HUES6 (cell line): Measurements from ENCODE around the gene CAMKK1.

ENCODE experiments used
- H3K27ac ChIP-seq: 2 replicates; pipeline ENCODE4 v1.7.0; 2013; ENCODE audit warnings: low read depth, mild to moderate bottlenecking, low read length, inconsistent platforms
- H3K27me3 ChIP-seq: 2 replicates; pipeline ENCODE4 v1.6.1; 2013; ENCODE audit warnings: low read length; ENCODE audit not compliant: control insufficient read depth, insufficient read depth
- H3K36me3 ChIP-seq: 2 replicates; pipeline ENCODE4 v1.6.1; 2013; ENCODE audit warnings: low read length; ENCODE audit not compliant: control insufficient read depth, insufficient read depth
- H3K4me1 ChIP-seq: 2 replicates; pipeline ENCODE4 v1.6.1; 2013; ENCODE audit warnings: low read length; ENCODE audit not compliant: control insufficient read depth, insufficient read depth
- H3K4me3 ChIP-seq: 2 replicates; pipeline ENCODE4 v1.5.1; 2013; ENCODE audit warnings: low read depth, low read length
- H3K9ac ChIP-seq: one replicate; pipeline ENCODE4 v1.6.1; 2013; ENCODE audit warnings: mild to moderate bottlenecking, low read length
- H3K9me3 ChIP-seq: 2 replicates; pipeline ENCODE4 v1.6.1; 2013; ENCODE audit warnings: low read depth, low read length; ENCODE audit not compliant: control insufficient read depth, insufficient read depth

Gene CAMKK1

DNA sequence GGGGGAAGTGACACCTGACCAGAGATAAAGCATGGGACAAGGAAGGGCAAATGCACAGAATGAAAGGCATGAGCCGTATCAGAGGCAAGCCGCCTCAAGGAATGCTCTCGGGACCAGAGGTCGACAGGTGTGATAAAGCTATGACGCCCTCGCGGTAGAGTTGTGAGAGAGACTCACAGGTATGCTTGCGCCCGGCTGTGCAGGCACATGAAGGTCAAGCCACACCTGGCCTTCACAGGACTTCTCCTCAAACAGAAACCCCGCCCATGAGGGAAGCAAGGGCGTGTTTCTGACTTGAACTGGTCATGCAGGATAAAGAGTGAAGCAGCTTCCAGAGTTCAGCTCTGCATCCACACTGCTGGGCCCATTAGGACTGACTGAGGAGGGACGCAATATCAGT lies 54.6 kb downstream of the CAMKK1 start:
- H3K9ac ChIP-seq: no peak overlapping the region
- H3K4me1 ChIP-seq: no peaks in the 10 kb centered on the region
- no peak overlapping the region for H3K4me3 ChIP-seq
- no peaks in the 10 kb centered on the region for H3K27me3 ChIP-seq
- H3K9me3 ChIP-seq: no peaks in the 10 kb centered on the region
- H3K27ac ChIP-seq: no peak overlapping the region
- H3K36me3 ChIP-seq: peaks cover 85% of the 10 kb centered on the region

DNA sequence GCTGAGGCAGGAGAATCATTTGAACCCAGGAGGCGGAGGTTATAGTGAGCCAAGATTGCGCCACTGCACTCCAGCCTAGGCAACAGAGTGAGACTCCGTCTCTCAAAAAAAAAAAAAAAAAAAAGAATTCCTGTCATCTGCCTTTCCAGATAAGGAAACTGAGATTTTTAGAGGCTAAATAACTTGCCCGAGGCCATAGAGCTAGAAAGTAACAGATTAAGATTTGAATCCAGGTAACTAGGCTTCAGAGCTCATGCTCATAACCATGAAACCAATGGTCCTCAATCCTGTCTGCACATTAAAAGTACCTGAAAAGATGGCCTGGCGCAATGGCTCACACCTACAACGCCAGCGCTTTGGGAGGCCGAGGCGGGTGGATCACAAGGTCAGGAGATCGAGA lies 56.3 kb downstream of the CAMKK1 start:
- Histone ChIP-seq H3K9me3 (no peaks in the 10 kb centered on the region), H3K36me3 (peaks cover 74% of the 10 kb centered on the region), H3K27ac (no peak overlapping the region), H3K4me1 (no peaks in the 10 kb centered on the region), H3K27me3 (no peaks in the 10 kb centered on the region), H3K4me3 (no peak overlapping the region), H3K9ac (no peak overlapping the region)

DNA sequence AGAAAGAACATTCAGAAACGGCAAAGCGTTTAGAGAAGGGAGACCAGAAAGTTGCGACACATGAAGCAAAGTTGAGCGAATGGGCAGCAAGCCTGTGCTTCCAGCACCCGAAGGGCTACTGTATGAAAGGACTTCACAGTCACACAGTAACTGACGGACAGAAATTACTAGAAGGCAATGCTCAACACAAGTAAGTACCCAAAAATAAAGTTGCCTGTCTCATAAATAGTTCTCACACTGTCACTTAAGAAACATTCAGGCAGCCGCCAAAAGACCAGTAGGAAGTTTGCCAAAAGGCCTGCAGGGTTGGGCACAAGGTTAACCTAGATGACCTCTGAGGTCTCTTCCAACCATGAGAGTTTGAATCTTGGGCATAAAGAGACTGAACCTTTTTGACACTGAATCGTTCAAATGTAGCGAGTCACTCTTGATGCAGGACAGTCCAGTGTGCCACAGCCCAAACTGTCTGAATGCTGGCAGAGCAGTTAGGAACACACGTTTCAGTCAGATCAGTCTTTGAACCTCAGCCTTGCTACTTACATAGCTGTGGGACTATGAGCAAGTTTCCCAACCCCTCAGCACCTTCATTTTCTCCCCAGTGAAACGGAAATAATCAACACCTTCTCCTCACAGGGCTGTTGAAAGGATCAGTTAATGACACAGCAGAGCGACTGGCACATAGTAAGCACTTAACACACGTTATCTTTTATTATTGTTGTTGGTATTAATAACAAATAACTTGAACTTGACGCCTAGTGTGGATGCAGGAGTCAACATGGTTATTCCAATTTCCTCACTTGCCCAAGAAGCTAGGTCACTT lies 57.2 kb downstream of the CAMKK1 start:
- no peaks in the 10 kb centered on the region for H3K27me3 ChIP-seq
- peaks cover 66% of the 10 kb centered on the region for H3K36me3 ChIP-seq
- no peak overlapping the region for H3K4me3 ChIP-seq
- no peaks in the 10 kb centered on the region for H3K4me1 ChIP-seq
- no peak overlapping the region for H3K9ac ChIP-seq
- no peak overlapping the region for H3K27ac ChIP-seq
- no peaks in the 10 kb centered on the region for H3K9me3 ChIP-seq

- Histone ChIP-seq H3K27ac (no peak overlapping the region), H3K36me3 (peaks cover 65% of the 10 kb centered on the region), H3K9ac (no peak overlapping the region), H3K4me3 (no peak overlapping the region), H3K27me3 (no peaks in the 10 kb centered on the region), H3K4me1 (no peaks in the 10 kb centered on the region), H3K9me3 (no peaks in the 10 kb centered on the region)
Observed at GRCh38 chr17:3834811-3835210, 58.0 kb downstream of the CAMKK1 start.

DNA sequence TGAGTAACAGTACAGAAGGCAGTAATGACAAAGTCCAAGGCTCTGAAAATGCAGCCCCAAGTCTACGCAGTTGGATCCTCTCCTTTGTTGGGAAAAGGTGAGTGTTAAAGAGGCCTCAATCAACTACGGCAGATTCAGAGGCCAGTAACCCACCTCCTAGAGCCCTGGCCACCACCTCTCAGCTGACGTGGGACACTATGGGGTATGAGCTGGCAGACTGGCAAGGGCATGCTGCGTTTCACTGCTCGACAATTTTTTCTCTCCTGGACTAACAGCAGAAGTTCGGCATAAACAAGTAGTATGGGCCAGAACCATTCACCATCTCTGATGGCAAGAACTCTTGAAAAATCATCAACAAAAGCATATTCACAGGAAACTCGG lies 64.0 kb downstream of the CAMKK1 start:
- Histone ChIP-seq H3K27ac (no peak overlapping the region), H3K9ac (no peak overlapping the region), H3K36me3 (peaks cover 68% of the 10 kb centered on the region), H3K9me3 (no peaks in the 10 kb centered on the region), H3K27me3 (no peaks in the 10 kb centered on the region), H3K4me3 (no peak overlapping the region), H3K4me1 (no peaks in the 10 kb centered on the region)

DNA sequence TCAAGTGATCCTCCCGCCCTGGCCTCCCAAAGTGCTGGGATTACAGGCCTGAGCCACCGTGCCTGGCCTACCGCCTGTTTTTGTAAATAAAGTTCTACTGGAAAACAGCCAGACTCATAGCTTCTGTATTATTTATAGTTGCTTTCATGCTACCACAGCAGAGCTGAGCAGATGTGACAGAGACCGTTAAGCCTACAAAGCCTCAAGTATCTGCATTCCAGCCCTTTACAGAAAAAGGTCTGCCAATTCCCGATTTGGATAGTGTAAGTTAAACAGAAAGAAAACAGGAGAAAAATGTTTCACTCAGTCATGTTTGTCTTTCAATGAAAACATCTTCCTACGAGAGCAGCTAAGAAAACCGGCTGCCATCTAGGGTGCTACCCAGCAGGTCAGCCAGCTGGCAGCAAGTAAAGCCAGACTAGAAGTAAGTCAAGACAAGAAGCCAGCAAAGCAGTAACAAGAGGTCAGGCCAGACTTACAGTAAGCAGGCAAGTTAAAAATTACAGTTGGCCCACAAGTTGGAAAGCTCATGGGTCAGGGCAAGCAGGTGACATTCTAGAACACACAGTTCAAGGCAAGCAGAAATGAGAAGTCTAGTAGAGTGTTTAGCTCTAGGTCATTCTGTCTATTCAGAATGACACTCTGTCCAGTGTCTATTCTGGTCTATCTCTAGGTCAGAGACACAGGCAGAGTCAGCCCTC lies 64.6 kb downstream of the CAMKK1 start:
- peaks cover 67% of the 10 kb centered on the region for H3K36me3 ChIP-seq
- no peak overlapping the region for H3K27ac ChIP-seq
- no peaks in the 10 kb centered on the region for H3K9me3 ChIP-seq
- no peak overlapping the region for H3K4me3 ChIP-seq
- no peaks in the 10 kb centered on the region for H3K4me1 ChIP-seq
- H3K9ac ChIP-seq: no peak overlapping the region
- no peaks in the 10 kb centered on the region for H3K27me3 ChIP-seq

GRCh38 chr17:3827124-3827773 lies 65.6 kb downstream of the CAMKK1 start:
- no peaks in the 10 kb centered on the region for H3K9me3 ChIP-seq
- H3K27ac ChIP-seq: no peak overlapping the region
- H3K27me3 ChIP-seq: no peaks in the 10 kb centered on the region
- H3K9ac ChIP-seq: no peak overlapping the region
- no peak overlapping the region for H3K4me3 ChIP-seq
- peaks cover 67% of the 10 kb centered on the region for H3K36me3 ChIP-seq
- no peaks in the 10 kb centered on the region for H3K4me1 ChIP-seq

GRCh38 chr17:3826191-3826590 lies 66.7 kb downstream of the CAMKK1 start:
- Histone ChIP-seq H3K4me1 (no peaks in the 10 kb centered on the region), H3K9me3 (no peaks in the 10 kb centered on the region), H3K27ac (no peak overlapping the region), H3K36me3 (peaks cover 77% of the 10 kb centered on the region), H3K9ac (no peak overlapping the region), H3K4me3 (no peak overlapping the region), H3K27me3 (no peaks in the 10 kb centered on the region)

GRCh38 chr17:3821101-3821500 lies 71.8 kb downstream of the CAMKK1 start:
- Histone ChIP-seq H3K27me3 (no peaks in the 10 kb centered on the region), H3K4me1 (no peaks in the 10 kb centered on the region), H3K4me3 (no peak overlapping the region), H3K36me3 (peaks cover 92% of the 10 kb centered on the region), H3K27ac (no peak overlapping the region), H3K9me3 (no peaks in the 10 kb centered on the region), H3K9ac (no peak overlapping the region)

DNA sequence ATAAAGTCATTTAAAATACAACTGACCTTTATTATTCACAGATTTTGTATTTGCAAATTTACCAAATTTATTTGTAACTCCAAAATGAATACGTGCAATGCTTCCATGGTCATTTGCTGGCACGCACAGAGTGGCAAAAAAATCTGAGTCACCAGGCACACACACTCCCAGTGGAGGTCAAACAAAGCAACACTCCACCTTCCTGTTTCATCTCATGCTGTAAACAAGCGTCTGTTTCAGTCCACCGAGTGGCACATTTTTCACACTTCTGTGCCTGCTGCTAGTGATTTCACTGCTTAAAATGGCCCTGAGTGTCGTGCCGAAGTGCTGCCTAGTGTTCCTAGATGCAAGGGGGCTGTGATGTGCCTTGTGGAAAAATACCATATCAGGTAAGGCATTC lies 74.1 kb downstream of the CAMKK1 start:
- no peaks in the 10 kb centered on the region for H3K9me3 ChIP-seq
- H3K4me1 ChIP-seq: no peaks in the 10 kb centered on the region
- H3K4me3 ChIP-seq: no peak overlapping the region
- H3K36me3 ChIP-seq: peaks cover 92% of the 10 kb centered on the region
- H3K27ac ChIP-seq: no peak overlapping the region
- no peak overlapping the region for H3K9ac ChIP-seq
- no peaks in the 10 kb centered on the region for H3K27me3 ChIP-seq
